ENCODE data around the gene TUBG2. TPM values are rescaled to one million over a fixed set of nuclear protein-coding genes. Genes with fewer than 3 reads are reported as not detected.
A peak's percentile ranks its signal among the peaks of the same experiment; 100 is the strongest.
"Not testable (repeated sequence)": the region's sequence is repeated elsewhere in the genome, so short reads cannot be mapped to it uniquely, and the experiment has no call there.

The TUBG2 gene
- total and polyA plus RNA-seq, 9 donors: 19.4 to 30.0 (median 22.9) TPM

DNA sequence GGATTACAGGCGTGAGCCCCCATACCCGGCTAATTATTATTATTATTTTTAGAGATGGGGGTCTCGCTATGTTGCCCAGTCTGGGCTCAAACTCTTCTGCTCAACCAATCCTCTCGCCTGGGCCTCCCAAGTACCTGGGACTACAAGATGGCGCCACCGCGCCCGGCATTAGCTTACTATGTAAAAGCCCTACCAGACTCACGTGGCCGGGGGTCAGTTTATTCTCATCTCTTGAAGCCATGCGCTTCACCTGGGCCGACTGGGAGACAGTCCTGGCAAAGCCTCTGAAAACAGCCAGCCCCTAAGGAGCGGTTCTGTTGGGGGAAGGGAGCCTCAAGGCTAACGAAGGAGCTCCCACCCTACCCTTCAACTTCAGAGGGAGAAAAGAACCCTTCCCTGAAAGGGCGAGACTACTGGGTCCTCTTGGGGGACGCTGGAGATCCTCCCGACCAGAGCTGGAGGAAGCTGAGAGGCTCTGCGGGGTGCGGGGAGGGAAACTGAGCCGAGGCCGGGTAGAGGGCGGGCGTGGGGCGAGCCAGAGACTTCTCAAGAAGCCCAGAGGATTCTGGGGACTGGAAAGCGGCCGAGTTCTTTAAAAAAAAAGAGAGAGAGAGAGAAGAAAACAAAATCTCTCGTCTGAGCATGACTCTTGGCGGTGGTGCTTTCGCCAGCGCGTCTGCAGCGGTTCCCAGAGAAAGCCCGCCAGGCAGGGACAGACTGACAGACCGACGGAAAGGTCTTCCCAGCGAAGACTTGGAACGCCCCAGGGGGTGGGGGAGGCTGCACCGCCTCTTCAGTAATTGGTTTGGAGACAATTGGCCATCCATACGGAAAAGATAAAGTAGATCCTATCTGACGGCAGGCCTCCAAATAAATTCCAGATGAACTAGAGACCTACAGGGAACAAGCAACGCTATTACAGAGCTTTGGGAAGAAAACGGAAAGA is 5.6 kb upstream of the TUBG2 start:
- no peaks in the 10 kb centered on the region for H3K36me3 ChIP-seq
- 19% methylated on average over 42 of the region's 42 CpGs for WGBS, 3 donors
- H3K4me1 ChIP-seq (ENCODE audit: insufficient read depth): peaks cover 5% of the 10 kb centered on the region
- no peaks in the 10 kb centered on the region for H3K27me3 ChIP-seq
- intact Hi-C loops (cut with DNase I): no loop called here
- TF ChIP-seq, protein P1, sequence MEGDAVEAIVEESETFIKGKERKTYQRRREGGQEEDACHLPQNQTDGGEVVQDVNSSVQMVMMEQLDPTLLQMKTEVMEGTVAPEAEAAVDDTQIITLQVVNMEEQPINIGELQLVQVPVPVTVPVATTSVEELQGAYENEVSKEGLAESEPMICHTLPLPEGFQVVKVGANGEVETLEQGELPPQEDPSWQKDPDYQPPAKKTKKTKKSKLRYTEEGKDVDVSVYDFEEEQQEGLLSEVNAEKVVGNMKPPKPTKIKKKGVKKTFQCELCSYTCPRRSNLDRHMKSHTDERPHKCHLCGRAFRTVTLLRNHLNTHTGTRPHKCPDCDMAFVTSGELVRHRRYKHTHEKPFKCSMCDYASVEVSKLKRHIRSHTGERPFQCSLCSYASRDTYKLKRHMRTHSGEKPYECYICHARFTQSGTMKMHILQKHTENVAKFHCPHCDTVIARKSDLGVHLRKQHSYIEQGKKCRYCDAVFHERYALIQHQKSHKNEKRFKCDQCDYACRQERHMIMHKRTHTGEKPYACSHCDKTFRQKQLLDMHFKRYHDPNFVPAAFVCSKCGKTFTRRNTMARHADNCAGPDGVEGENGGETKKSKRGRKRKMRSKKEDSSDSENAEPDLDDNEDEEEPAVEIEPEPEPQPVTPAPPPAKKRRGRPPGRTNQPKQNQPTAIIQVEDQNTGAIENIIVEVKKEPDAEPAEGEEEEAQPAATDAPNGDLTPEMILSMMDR (IDR thresholded peaks at IDR 0.05): no peak
- TF ChIP-seq EP300 (IDR thresholded peaks at IDR 0.05) (no peak), POLR2A (IDR thresholded peaks at IDR 0.05) (no peak)
- H3K27ac ChIP-seq: peak overlapping the region; percentile 77 to 82
- no peaks in the 10 kb centered on the region for H3K9me3 ChIP-seq
- DNase-seq: peak; percentile 72 to 83 (median 75)
- H3K4me3 ChIP-seq: peak overlapping the region; percentile 39

DNA sequence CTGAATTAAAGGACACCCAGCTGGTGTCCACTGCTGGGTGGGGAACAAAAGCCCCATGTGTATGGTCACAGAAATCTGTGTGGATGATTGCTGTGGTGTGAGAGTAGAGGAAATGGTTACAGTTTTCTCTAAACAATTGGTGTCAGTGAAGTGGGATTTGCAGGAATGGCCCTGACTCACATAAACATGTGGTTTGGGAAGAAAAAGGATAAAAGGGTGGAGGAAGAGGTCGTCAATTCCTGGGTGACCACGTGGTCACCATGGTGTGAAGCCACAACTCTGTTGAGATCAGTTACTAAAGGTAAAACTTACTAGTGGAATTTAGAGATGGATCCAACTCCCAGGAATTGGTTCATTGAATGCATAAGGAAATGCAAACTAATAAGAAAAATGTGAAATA is 3.6 kb upstream of the TUBG2 start:
- Histone ChIP-seq H3K4me3 (no peak overlapping the region), H3K4me1 (ENCODE audit: insufficient read depth) (peaks cover 5% of the 10 kb centered on the region), H3K27me3 (no peaks in the 10 kb centered on the region), H3K9me3 (no peaks in the 10 kb centered on the region), H3K27ac (no peak overlapping the region), H3K36me3 (no peaks in the 10 kb centered on the region)
- intact Hi-C loops (cut with DNase I): no loop called here
- TF ChIP-seq EP300 (IDR thresholded peaks at IDR 0.05) (no peak), POLR2A (IDR thresholded peaks at IDR 0.05) (no peak)
- TF ChIP-seq, protein P1 (IDR thresholded peaks at IDR 0.05): no peak
- 25 to 34% (median 27%) methylated on average over 2 of the region's 2 CpGs for WGBS, 3 donors
- DNase-seq: no peak

DNA sequence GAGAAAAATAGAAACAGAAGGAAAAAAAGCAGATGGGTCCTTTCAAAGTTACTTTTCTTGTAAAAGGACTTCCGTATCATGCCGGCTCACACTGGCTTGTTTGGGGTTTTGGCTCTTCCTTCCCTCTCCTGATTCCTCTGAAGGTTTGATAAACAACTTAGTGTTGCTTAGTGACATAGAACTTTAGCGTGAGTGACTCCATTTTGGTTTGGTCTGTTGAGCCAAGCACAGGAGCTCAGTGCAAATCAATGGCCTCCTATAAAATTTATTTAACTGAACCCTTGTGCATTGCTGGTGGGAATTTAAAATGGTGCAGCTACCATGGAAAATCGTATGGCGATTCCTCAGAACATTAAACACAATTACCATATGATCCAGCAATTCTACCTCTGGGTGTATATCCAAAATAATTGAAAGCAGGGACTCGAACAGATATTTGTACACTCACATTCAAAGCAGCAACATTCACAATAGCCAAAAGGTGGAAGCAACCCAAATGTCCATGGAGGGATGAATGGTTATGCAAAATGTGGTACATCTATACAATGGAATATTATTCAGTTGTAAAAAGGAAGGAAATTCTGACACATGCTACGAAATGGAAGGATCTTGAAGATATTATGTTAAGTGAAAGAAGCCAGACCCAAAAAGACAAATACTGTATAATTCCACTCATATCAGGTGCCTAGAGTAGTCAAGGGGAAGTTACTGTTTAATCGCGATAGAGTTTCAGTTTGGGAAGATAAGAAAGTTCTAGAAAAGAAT is 1.1 kb upstream of the TUBG2 start:
- Histone ChIP-seq H3K4me1 (ENCODE audit: insufficient read depth) (peaks cover 5% of the 10 kb centered on the region), H3K9me3 (no peaks in the 10 kb centered on the region), H3K27ac (no peak overlapping the region), H3K27me3 (no peaks in the 10 kb centered on the region), H3K4me3 (no peak overlapping the region), H3K36me3 (no peaks in the 10 kb centered on the region)
- intact Hi-C loops (cut with DNase I): no loop called here
- no peak for DNase-seq
- TF ChIP-seq, protein P1 (IDR thresholded peaks at IDR 0.05): no peak
- TF ChIP-seq EP300 (IDR thresholded peaks at IDR 0.05): no peak
- TF ChIP-seq POLR2A (IDR thresholded peaks at IDR 0.05): no peak
- 70 to 72% (median 71%) methylated on average over 9 of the region's 9 CpGs for WGBS, 3 donors

DNA sequence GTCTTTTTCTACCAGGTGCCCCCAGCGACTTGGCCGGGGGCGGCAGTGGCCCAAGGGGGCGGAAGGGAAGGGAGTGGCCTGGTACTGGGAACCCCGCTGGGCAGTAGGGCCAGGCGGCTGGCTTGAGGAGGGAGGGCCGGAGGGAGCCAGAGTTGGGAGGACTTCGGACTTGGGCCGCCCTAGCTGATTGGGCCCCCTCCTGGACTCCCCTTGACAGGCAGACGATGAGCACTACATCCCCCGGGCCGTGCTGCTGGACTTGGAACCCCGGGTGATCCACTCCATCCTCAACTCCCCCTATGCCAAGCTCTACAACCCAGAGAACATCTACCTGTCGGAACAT is 819 bp downstream of the TUBG2 start:
- H3K27me3 ChIP-seq; H3K9me3 ChIP-seq; H3K36me3 ChIP-seq; DNase-seq; H3K4me1 ChIP-seq (ENCODE audit: insufficient read depth): not testable (repeated sequence)
- 20 to 96% (median 28%) methylated on average over 1 to 11 of the region's 14 CpGs for WGBS, 3 donors
- Histone ChIP-seq H3K27ac (peak overlapping the region; percentile 64 to 78), H3K4me3 (peak overlapping the region; percentile 60)
- intact Hi-C loops (cut with DNase I): loop anchor here in 1 of 4 donors (10.0 kb wide), 1 partner anchor 55 kb away; the partner anchor contains the start of genes RETREG3 and TUBG1
